Measurements from ENCODE around the gene RNF224.
A peak's percentile ranks its signal among the peaks of the same experiment; 100 is the strongest.

RNF224 gene

DNA sequence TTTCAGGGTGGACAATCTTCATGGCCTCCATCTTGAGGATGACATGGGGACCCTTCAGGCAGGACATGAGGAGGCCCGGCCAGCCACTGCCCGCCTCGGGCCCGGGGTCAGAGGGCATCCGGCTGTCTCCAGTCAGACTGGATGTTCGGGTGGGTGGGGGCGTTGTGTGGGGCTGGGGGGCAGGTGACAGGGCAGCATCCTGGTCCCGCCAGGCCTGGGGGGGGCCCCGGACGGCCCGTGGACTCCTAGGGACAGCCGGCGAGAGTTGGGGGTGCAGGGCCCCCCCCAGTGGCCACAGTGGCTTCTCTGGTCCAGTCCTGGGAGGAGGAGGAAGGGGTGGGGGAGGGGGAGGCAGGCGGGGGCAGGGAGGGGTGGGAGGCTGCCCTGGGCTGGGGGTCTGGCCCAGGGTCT lies 6.2 kb upstream of the RNF224 start:
- H3K4me2 ChIP-seq = no peak overlapping the region
- no peak overlapping the region for H3K9ac ChIP-seq
- H2AFZ ChIP-seq (ENCODE audit: low read depth) = no peak overlapping the region
- H3K79me2 ChIP-seq (ENCODE audit: insufficient read depth, low read depth) = no peaks in the 10 kb centered on the region
- no peak overlapping the region for H3K27ac ChIP-seq
- no peaks in the 10 kb centered on the region; the same call in 1 of the 2 replicates for H3K27me3 ChIP-seq (ENCODE audit: insufficient read depth, low read depth)
- TF ChIP-seq, protein P1, sequence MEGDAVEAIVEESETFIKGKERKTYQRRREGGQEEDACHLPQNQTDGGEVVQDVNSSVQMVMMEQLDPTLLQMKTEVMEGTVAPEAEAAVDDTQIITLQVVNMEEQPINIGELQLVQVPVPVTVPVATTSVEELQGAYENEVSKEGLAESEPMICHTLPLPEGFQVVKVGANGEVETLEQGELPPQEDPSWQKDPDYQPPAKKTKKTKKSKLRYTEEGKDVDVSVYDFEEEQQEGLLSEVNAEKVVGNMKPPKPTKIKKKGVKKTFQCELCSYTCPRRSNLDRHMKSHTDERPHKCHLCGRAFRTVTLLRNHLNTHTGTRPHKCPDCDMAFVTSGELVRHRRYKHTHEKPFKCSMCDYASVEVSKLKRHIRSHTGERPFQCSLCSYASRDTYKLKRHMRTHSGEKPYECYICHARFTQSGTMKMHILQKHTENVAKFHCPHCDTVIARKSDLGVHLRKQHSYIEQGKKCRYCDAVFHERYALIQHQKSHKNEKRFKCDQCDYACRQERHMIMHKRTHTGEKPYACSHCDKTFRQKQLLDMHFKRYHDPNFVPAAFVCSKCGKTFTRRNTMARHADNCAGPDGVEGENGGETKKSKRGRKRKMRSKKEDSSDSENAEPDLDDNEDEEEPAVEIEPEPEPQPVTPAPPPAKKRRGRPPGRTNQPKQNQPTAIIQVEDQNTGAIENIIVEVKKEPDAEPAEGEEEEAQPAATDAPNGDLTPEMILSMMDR (conservative IDR thresholded peaks at IDR 0.05; ENCODE audit: low read depth, low read length) = no peak
- H4K20me1 ChIP-seq (ENCODE audit: insufficient read depth) = no peaks in the 10 kb centered on the region
- H3K4me3 ChIP-seq (IDR thresholded peaks at IDR 0.05; ENCODE audit: insufficient read depth, low read depth, low read length) = no peak overlapping the region
- H3K4me1 ChIP-seq (ENCODE audit: low read depth, poor library complexity, severe bottlenecking) = peaks cover 10% of the 10 kb centered on the region
- H3K36me3 ChIP-seq (ENCODE audit: insufficient read depth) = no peaks in the 10 kb centered on the region

DNA sequence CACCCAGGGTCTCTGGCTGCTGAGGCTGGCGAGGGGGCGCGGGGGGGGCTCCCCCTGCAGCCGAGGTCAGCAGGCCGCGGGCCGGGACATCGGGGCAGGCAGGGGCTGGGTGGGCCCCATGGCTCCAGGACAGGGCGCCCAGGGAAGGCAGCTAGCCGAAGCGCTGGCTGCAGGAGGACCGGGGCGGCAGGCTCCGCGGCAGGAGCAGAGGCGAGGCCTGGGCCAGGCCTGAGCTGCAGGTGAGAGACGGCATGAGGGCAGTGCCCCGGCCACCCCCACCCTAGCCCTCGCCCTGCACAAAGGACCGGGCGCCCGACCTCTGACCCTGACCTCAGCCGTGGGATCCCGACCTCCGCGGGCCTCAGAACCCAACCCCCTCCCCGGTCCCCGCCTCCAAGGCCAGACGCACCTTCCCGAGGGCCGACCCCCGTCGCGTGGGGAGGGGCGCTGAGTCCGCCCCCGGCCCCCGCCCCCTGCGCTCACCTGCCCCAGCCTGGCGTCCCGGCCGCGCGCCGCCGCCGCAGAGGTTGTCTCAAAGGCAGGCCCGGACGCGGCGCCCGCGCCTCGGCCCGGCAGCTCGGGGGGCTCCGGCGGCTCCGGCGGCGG lies 5.7 kb upstream of the RNF224 start:
- Histone ChIP-seq H3K79me2 (ENCODE audit: insufficient read depth, low read depth) (no peaks in the 10 kb centered on the region), H3K36me3 (ENCODE audit: insufficient read depth) (no peaks in the 10 kb centered on the region), H4K20me1 (ENCODE audit: insufficient read depth) (no peaks in the 10 kb centered on the region), H3K4me1 (ENCODE audit: low read depth, poor library complexity, severe bottlenecking) (peaks cover 10% of the 10 kb centered on the region), H3K9ac (no peak overlapping the region), H3K27me3 (ENCODE audit: insufficient read depth, low read depth) (peaks cover 3% of the 10 kb centered on the region; the same call in 1 of the 2 replicates), H3K4me2 (no peak overlapping the region), H3K4me3 (IDR thresholded peaks at IDR 0.05; ENCODE audit: insufficient read depth, low read depth, low read length) (no peak overlapping the region), H2AFZ (ENCODE audit: low read depth) (no peak overlapping the region), H3K27ac (no peak overlapping the region)
- TF ChIP-seq, protein P1 (conservative IDR thresholded peaks at IDR 0.05; ENCODE audit: low read depth, low read length) = no peak

DNA sequence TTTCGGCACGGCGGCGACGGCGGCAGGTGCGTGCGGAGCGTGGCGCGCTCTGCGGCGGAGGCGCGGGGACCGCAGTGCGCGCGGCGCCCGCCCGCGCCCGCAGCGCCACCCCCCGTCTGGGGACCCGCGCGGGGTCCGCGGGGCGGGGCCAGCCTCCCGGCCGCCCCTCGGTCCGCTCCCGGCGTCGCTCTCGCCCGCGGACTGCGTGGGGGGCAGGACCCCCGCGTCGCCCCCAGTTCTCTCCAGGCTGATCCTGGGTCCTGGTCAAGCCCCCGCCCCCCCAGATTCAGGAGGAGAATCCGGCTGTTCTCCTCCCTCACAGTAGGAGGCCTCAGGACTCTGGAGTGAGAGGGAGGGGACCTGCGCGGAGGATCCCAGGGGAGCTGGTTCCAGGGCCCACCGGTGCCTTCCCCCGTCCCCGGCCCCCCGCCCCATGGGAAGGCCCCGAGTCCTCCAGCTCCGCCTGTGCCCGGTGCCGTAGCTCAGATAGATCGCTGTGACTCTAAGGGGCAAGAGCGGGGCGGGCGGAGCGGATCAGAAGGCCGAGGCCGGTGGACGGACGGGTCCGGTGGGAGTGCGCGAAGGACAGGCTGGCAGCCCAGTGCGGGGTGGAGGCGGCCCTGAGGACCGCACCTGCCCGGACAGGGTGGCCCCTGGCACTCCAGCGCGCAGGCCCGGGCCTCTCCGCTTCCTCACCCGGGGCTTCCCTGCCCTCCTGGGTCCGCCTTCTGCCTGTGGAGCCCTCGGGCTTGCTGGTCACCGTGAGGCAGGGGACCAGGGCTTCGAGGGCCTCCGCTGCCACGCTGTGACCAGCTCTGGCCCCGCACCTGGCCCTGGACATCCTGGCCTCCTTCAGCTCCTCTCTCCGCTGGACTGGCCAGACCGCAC lies 4.9 kb upstream of the RNF224 start, which contains the start of gene RNF208:
Gene RNF208 (minus strand): TSS at position 51 of the 888 bp plus-strand sequence. CDS start 1,028 bp downstream, outside the sequence.
- Histone ChIP-seq H3K9ac (no peak within 1 kb of the TSS), H4K20me1 (ENCODE audit: insufficient read depth) (no peaks in the 10 kb centered on the region), H3K4me3 (IDR thresholded peaks at IDR 0.05; ENCODE audit: insufficient read depth, low read depth, low read length) (no peak within 1 kb of the TSS), H3K4me1 (ENCODE audit: low read depth, poor library complexity, severe bottlenecking) (peaks cover 10% of the 10 kb centered on the region), H3K79me2 (ENCODE audit: insufficient read depth, low read depth) (no peaks in the 10 kb centered on the region), H3K4me2 (peak within 1 kb of the TSS; percentile 88), H3K36me3 (ENCODE audit: insufficient read depth) (no peaks in the 10 kb centered on the region), H2AFZ (ENCODE audit: low read depth) (peak within 1 kb of the TSS; percentile 69; the same call in 1 of the 2 replicates), H3K27ac (no peak within 1 kb of the TSS), H3K27me3 (ENCODE audit: insufficient read depth, low read depth) (peaks cover 3% of the 10 kb centered on the region; the same call in 1 of the 2 replicates)
- TF ChIP-seq, protein P1 (conservative IDR thresholded peaks at IDR 0.05; ENCODE audit: low read depth, low read length) = no peak

DNA sequence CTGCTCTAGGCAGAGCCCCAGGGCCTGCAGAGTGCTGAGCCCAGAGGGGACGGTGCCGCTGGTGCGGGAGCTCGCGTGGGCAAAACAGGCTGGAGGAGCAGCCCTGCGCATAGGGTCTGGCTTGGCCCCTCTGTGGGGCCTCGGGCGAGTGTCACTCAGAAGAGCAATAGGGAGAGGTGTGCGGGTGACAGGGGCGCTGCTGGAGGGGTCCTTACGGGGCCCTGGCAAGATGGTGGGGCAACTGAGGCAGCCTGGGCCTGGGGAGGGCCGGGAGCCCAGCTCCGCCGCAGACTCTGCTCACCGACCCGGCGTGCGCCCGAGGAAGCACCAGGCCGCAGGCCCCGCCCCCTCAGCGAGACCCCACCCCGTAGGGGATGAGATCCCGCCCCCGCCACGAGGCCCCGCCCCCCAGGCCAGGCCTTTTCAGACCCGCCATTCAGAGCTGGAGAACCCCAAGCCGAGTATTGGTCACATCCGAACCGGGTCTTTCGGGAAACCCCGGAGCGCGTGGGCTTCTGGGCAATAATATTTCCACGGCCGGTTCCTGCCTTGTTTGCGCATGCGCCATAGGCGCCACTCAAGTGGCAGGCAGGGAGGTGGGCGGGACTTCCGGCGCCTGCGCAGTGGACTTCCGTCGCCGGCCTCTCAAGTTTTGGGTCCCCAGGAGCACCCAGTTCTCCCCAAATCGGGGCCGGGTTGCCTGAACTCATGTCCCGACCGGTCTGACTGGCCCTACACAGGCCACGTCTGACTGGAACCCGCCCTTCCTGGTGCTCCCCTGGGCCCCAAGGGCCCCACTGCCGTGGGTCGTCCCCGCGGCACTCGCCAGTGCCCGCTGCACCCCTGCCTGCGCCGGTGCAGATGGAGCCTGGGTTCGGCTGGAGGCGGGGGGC lies 4.0 kb upstream of the RNF224 start:
- Histone ChIP-seq H3K27me3 (ENCODE audit: insufficient read depth, low read depth) (peaks cover 3% of the 10 kb centered on the region; the same call in 1 of the 2 replicates), H2AFZ (ENCODE audit: low read depth) (peak overlapping the region; percentile 73), H3K79me2 (ENCODE audit: insufficient read depth, low read depth) (no peaks in the 10 kb centered on the region)

More for the DNA sequence above, 4.0 kb upstream of the RNF224 start:
- H3K4me1 ChIP-seq (ENCODE audit: low read depth, poor library complexity, severe bottlenecking) = peaks cover 10% of the 10 kb centered on the region
- H3K4me3 ChIP-seq (IDR thresholded peaks at IDR 0.05; ENCODE audit: insufficient read depth, low read depth, low read length) = no peak overlapping the region
- TF ChIP-seq, protein P1 (conservative IDR thresholded peaks at IDR 0.05; ENCODE audit: low read depth, low read length) = no peak
- H3K27ac ChIP-seq = no peak overlapping the region
- peak overlapping the region; percentile 48 for H3K9ac ChIP-seq
- H4K20me1 ChIP-seq (ENCODE audit: insufficient read depth) = no peaks in the 10 kb centered on the region
- H3K36me3 ChIP-seq (ENCODE audit: insufficient read depth) = no peaks in the 10 kb centered on the region
- H3K4me2 ChIP-seq = peak overlapping the region; percentile 88

Measured in KMS-11 (cell line).